ENCODE data around the gene MAST2.

GRCh38 chr1:45827256-45827655, 23.8 kb downstream of the MAST2 start:
- TF ChIP-seq CTCF (IDR thresholded peaks at IDR 0.05 in 2 of 3, conservative IDR thresholded peaks at IDR 0.05 in 1 of 3; ENCODE audit: borderline replicate concordance in 1 of 3, insufficient read depth in 1 of 3, low read depth in 2 of 3, low read length in 2 of 3) (no peak), POLR2A (IDR thresholded peaks at IDR 0.05; ENCODE audit: borderline replicate concordance, extremely low read depth, insufficient read depth, insufficient read length) (no peak), EGR1 (IDR thresholded peaks at IDR 0.05; ENCODE audit: low read depth) (no peak), REST (IDR thresholded peaks at IDR 0.05; ENCODE audit: low read depth) (no peak), JUND (IDR thresholded peaks at IDR 0.05) (no peak), CEBPB (IDR thresholded peaks at IDR 0.05; ENCODE audit: low read depth) (no peak), TCF7L2 (IDR thresholded peaks at IDR 0.05; ENCODE audit: borderline replicate concordance, extremely low read depth, insufficient read depth, insufficient read length) (no peak), EZH2 (IDR thresholded peaks at IDR 0.05) (no peak), FOSL1 (IDR thresholded peaks at IDR 0.05; ENCODE audit: low read depth) (no peak), MAX (IDR thresholded peaks at IDR 0.05) (no peak), ZBTB33 (IDR thresholded peaks at IDR 0.05; ENCODE audit: extremely low read depth, insufficient replicate concordance, low read length) (no peak), SP1 (IDR thresholded peaks at IDR 0.05; ENCODE audit: low read depth) (no peak)
